SH-SY5Y (cell line): ENCODE measurements around the gene KIAA0232.
A peak's percentile ranks its signal among the peaks of the same experiment; 100 is the strongest.

Source experiments
- GATA2 ChIP-seq: IDR thresholded peaks from 2 replicates; pipeline ENCODE4 v1.6.1; 2011; ENCODE audit warnings: mild to moderate bottlenecking, low read depth, low read length
- GATA3 ChIP-seq: IDR thresholded peaks from 2 replicates; pipeline ENCODE4 v1.6.1; 2011; ENCODE audit warnings: low read depth, mild to moderate bottlenecking, low read length, moderate library complexity

GRCh38 chr4:6907658-6908191 lies 125.2 kb downstream of the KIAA0232 start:
- TF ChIP-seq GATA2 (peak; percentile 32; the same call in 1 of the 2 replicates), GATA3 (no peak)
